Inferior parietal cortex (tissue), 1 donor: Measurements from ENCODE around the gene GOLGA6L7.
"Not testable (repeated sequence)": the region's sequence is repeated elsewhere in the genome, so short reads cannot be mapped to it uniquely, and the experiment has no call there.

Experiments
- DNase-seq: peaks from one replicate; pipeline ENCODE4 v3.0.0-alpha.2; 2016; ENCODE audit errors: extremely low spot score

The GOLGA6L7 gene, protein sequence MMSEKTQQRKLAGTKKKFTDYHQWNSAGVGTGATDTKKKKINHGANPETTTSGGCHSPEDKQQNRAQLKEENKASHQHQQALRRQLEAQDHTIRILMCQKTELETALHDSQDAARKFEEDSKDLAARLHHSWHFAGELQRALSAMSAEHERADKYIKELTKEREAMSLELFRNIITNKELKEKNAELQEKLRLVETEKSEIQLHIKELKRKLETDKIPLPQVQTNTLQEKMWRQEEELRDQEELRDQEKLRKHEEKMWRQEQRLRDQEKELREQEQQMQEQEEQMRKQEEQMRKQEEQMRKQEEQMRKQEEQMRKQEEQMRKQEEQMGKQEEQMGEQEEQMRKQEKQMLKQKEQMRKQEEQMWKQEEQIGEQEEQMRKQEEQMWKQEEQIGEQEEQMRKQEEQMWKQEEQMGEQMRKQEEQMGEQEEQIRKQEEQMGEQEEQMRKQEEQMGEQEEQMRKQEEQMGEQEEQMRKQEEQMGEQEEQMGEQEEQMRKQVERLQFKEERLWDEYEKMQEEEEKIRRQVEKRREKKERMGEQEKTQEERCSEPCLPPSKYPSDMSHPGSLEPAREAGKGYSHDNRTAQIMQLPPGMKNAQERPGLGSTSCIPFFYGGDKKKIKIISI

DNA sequence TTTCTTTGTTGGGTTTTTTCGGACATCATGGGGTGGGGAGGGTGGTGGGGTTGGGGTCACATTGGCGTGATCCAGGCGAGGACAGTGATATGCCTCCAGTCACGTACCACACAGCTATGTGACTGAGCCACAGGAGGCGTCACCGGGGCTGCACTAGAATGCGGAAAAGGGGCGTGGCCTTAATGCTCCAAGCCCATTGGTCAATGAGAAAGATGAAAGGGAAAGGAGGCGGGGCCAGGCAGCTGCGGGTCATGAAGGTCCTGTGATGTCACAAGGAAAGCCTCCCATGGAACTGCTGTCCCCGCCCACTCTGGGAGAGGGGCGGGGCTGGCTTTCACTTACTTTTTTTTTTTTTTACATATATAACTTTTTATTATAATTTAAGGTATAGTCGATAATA is at the start of gene GOLGA6L7:
GOLGA6L7 (minus strand) TSS at position 124 of the 400 bp plus-strand sequence; CDS start at position 29, 95 bp downstream.
- not testable (repeated sequence) for DNase-seq

DNA sequence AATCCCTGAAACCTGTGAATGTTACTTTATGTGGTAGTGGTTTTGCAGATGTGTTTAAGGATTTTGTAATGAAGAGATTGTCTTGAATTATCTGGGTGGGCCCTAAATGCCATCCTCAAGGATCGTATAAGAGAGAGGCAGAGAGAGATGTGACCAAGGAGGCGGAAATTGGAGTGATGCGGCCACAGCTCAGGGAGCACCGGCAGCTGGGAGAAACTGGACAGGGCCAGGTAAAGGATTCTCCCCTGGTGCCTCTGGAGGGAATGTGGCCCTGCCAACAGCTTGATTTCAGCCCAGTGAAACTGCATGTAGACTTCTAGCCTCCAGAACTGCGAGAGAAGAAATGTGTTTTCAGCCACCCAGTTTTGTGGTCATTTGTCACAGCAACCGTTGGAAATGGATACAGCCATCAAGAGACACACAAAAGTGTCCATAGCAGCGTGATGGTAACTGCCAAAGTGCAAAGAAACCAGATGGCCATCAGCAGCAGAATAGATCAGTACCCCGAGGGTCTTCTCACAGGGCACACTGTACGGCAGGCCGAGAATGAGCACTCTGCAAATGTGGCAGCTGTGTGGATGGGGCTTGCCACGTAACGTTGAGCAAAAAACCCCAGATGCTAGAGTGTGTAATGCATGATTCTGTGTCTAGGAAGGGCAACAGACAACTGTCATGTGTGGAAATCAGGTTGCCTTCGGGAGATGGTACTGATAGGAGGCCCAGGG is 49.6 kb upstream of the GOLGA6L7 start:
- no peak for DNase-seq

DNA sequence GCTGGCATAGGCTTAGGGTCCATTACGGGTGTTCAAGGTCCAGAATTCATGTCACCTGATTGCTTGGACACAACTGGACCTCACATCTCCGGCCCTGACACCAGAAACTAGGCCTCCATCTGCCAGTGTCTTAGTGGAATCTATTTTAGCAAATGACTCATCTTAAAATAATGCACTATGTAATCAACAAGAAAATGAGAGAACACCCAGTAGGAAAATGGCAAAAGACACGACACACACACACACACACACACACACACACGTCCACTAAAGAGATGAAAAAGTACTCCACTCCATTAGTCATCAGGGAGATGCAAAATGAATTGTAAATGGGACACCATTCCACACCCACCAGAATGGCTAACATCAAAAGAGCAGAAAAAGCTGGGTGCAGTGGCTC is 48.5 kb upstream of the GOLGA6L7 start:
- DNase-seq, result no peak

DNA sequence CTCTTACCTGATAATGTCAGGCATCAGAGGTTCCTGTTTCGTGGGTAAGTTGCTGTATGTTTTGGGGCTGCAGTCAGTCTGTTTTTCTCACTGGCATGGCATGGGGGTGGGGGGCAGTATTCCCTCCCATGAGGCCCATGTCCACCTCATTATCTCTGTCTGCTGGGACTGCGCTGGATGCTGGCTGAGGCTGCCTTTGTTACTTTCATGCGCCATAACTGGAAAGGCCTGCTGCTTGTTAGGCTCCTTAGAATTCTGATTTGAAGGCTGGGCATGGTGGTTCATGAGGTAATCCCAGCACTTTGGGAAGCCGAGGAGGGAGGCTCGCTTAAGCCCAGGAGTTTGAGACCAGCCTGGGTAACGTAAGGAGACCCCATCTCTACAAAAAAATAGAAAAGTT is 47.1 kb upstream of the GOLGA6L7 start:
- DNase-seq, result no peak

- DNase-seq, result no peak
These were observed 46.7 kb upstream of the GOLGA6L7 start for GRCh38 chr15:28895146-28895545.

- no peak for DNase-seq
These were observed 46.2 kb upstream of the GOLGA6L7 start for GRCh38 chr15:28894631-28895030.

- DNase-seq, result no peak
These were observed 44.6 kb upstream of the GOLGA6L7 start for GRCh38 chr15:28892789-28893610.

- no peak for DNase-seq
These were observed 43.1 kb upstream of the GOLGA6L7 start for GRCh38 chr15:28891588-28891987.

DNA sequence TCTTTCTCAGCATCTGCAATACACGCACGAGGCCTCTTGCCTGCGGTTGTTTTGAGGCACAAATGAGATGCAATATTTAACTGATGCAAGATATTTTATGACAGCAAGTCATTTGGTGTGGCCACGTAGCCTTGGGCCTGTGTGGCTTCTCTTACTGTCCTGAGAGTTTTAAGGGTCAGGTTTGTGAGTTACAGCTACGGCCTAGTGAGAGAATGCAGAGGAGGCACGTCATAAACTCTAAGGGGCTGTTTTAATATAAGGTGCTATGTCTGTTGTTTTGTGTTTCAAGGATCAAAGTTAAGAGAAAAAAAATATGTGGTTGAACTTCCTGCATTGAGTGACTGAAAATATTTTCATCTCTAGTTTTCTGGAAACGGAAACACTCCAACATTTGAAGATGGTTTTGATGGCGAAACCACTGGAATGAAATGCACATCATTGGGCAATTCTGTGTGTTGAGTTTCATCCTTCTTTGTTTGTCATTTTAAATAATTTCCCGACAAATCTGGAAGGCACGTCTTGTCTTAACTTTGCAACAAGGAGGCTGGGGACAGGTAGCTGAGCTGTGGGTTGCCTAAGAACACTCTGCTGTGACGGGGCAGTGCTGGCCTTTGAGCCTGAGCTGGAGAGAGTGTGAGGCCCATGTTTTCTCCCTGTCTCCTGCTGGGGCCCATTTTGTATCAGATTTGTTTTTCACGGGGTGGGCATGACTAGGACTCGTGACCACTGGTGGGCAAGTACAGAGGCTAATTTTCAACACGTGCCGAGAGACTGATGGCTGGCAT is 42.5 kb upstream of the GOLGA6L7 start:
- no peak for DNase-seq

- not testable (repeated sequence) for DNase-seq
These were observed 41.8 kb upstream of the GOLGA6L7 start for GRCh38 chr15:28890291-28890690.

- DNase-seq, result not testable (repeated sequence)
These were observed 41.4 kb upstream of the GOLGA6L7 start for GRCh38 chr15:28889871-28890270.

GRCh38 chr15:28889346-28889745 is 40.9 kb upstream of the GOLGA6L7 start:
- no peak for DNase-seq

DNA sequence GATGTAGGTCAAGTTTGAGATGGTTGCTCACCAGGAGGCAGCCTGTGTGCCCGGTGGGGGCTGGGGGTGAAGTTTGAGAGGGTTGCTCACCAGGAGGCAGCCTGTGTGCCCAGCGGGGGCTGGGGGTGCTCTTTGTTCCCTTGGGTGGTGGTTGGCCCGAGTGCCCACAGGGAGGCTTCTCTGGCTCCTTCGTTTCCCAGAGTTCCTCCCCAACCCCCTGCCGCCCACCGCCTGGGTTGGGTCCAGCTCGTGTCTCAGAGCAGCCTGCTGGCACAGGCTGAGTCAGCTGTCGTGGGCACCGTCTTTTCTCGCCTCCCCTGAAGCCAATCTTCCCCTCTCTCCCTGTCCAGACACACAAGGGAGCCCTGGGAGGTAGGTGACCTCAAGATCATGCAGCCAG is 40.5 kb upstream of the GOLGA6L7 start:
- DNase-seq, result no peak

DNA sequence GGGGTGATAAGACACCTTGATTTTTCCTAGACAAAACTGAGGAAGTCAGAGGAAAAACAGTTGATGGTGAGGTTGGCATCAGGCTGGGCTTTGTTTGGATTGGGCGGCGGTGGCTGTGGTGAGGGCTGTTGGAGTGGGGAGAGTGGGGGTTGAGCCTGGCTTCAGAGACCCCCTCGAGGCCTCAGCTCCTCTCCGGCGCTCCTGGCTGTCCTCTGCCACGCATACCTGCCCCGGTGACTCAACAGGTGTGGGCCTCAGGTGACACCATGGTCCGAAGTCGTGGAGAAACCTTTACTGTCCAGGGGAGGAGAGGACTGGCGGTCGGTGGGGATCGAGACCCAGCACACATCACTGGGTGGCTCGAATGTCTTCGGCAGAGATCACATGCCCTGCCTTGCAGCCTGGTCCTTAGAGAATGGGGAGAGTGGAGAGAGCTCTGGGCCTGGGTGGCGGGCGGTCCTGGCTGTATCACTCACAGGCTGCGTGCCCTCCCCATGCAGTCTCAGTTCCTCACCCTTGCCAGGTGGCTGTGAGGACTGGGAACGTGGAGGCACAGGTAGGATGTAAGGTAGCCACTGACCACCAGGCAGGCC is 40.0 kb upstream of the GOLGA6L7 start:
- no peak for DNase-seq

GRCh38 chr15:28887339-28888174 is 39.1 kb upstream of the GOLGA6L7 start:
- no peak for DNase-seq

GRCh38 chr15:28886431-28887338 is 38.2 kb upstream of the GOLGA6L7 start:
- DNase-seq, result no peak

- DNase-seq, result no peak
These were observed 37.4 kb upstream of the GOLGA6L7 start, which contains the start of gene APBA2 for GRCh38 chr15:28885630-28886430. Gene APBA2, plus strand, starts transcription at chr15:28885974. Its CDS starts 167,911 bp downstream, at chr15:29053885.
